SK-N-SH (cell line): Measurements from ENCODE around the gene C19orf53. TPM values are rescaled to one million over a fixed set of nuclear protein-coding genes. Genes with fewer than 3 reads are reported as not detected.

ENCODE experiments used
- CTCF ChIA-PET: fragments of 300-600, 350-600 bp; formaldehyde crosslinking; extraction: SDS; loops from one replicate; lab custom pipeline; 2021; lab: Yijun Ruan, JAX
- POLR2A ChIA-PET: fragments of 350-600 bp; sonication (Branson Sonifier 250); formaldehyde crosslinking; extraction: SDS; loops from one replicate; lab custom pipeline; 2020; ENCODE audit warnings: antibody characterized with exemption, inconsistent platforms; lab: Yijun Ruan, JAX
- DNase-seq: peaks from one replicate; pipeline ENCODE4 v3.0.0; 2012
- H2AFZ ChIP-seq: fragments of 200-600 bp; sonication (generic); 2 replicates; pipeline ENCODE4 v1.8.1; 2016; ENCODE audit warnings: antibody characterized with exemption, mild to moderate bottlenecking, low read depth
- H3F3A ChIP-seq: fragments of 200-600 bp; sonication (generic); replicated peaks from 2 replicates; pipeline ENCODE3; 2016; ENCODE audit warnings: antibody characterized with exemption, mild to moderate bottlenecking; ENCODE audit not compliant: insufficient read depth
- H3K27ac ChIP-seq, 2 experiments: fragments of 200-500 bp in 1 of 2; fragments of 200-600 bp in 1 of 2; sonication (Bioruptor generic) in 1 of 2; sonication (generic), shearing (Covaris generic) in 1 of 2; 2 replicates each; pipeline versions ENCODE4 v1.5.1 to v1.6.1; 2014 to 2016; ENCODE audit warnings: low read depth in 2 of 2, inconsistent platforms in 1 of 2, low read length in 1 of 2, mild to moderate bottlenecking in 1 of 2, mixed read lengths in 1 of 2
- H3K27me3 ChIP-seq: fragments of 200-600 bp; sonication (generic), shearing (Covaris generic); 2 replicates; pipeline ENCODE4 v1.6.1; 2016; ENCODE audit warnings: mixed run types; ENCODE audit not compliant: insufficient read depth
- H3K36me3 ChIP-seq, 2 experiments: fragments of 200-500 bp in 1 of 2; fragments of 200-600 bp in 1 of 2; sonication (Bioruptor generic) in 1 of 2; sonication (generic) in 1 of 2; replicated peaks in 1 of 2; 2 replicates each; pipeline versions ENCODE3 to v1.5.1; 2014 to 2016; ENCODE audit warnings: low read length in 1 of 2, mild to moderate bottlenecking in 1 of 2; ENCODE audit not compliant: insufficient read depth in 2 of 2, control insufficient read depth in 1 of 2
- H3K4me1 ChIP-seq, 2 experiments: fragments of 200-500 bp in 1 of 2; fragments of 200-600 bp in 1 of 2; sonication (Bioruptor generic) in 1 of 2; sonication (generic), shearing (Covaris generic) in 1 of 2; 2 replicates each; pipeline versions ENCODE4 v1.5.1 to v1.6.1; 2014 to 2016; ENCODE audit warnings: low read depth in 1 of 2, low read length in 1 of 2, mixed run types in 1 of 2; ENCODE audit not compliant: insufficient read depth in 2 of 2, control insufficient read depth in 1 of 2
- H3K4me2 ChIP-seq: fragments of 200-600 bp; sonication (generic), shearing (Covaris generic); 2 replicates; pipeline ENCODE4 v1.6.1; 2017; ENCODE audit warnings: mixed run types
- H3K4me3 ChIP-seq, 2 experiments: fragments of 200-500 bp in 1 of 2; fragments of 200-600 bp in 1 of 2; sonication (Bioruptor generic) in 1 of 2; sonication (generic), shearing (Covaris generic) in 1 of 2; 2 replicates each; pipeline versions ENCODE4 v1.5.1 to v1.8.1; 2014 to 2016; ENCODE audit warnings: low read depth in 2 of 2, inconsistent platforms in 1 of 2, low read length in 1 of 2, mild to moderate bottlenecking in 1 of 2, mixed read lengths in 1 of 2, moderate library complexity in 1 of 2
- H3K79me2 ChIP-seq: fragments of 200-600 bp; sonication (generic); 2 replicates; pipeline ENCODE4 v1.8.1; 2017; ENCODE audit warnings: mild to moderate bottlenecking; ENCODE audit not compliant: insufficient read depth
- H3K9ac ChIP-seq: fragments of 200-600 bp; sonication (generic); 2 replicates; pipeline ENCODE4 v1.6.1; 2017; ENCODE audit warnings: mixed run types
- H3K9me2 ChIP-seq: fragments of 200-600 bp; sonication (generic); 2 replicates; pipeline ENCODE4 v1.6.1; 2017; ENCODE audit warnings: mixed run types
- H3K9me3 ChIP-seq: fragments of 200-600 bp; sonication (generic); 2 replicates; pipeline ENCODE4 v1.6.1; 2017; ENCODE audit warnings: mixed run types, mild to moderate bottlenecking, moderate library complexity
- H4K20me1 ChIP-seq: fragments of 200-600 bp; sonication (generic); 2 replicates; pipeline ENCODE4 v1.6.1; 2017; ENCODE audit warnings: mild to moderate bottlenecking, mixed run types; ENCODE audit not compliant: insufficient read depth
- FOSL2 ChIP-seq: IDR thresholded peaks from 2 replicates; pipeline ENCODE4 v1.4.0; 2012; ENCODE audit warnings: low read depth, mild to moderate bottlenecking, moderate library complexity, borderline replicate concordance
- GABPA ChIP-seq: IDR thresholded peaks from 2 replicates; pipeline ENCODE4 v1.4.0; 2012; ENCODE audit warnings: low read depth, mild to moderate bottlenecking
- GATA2 ChIP-seq: sonication (generic); formaldehyde crosslinking; IDR thresholded peaks from 2 replicates; pipeline ENCODE4 v1.5.0; 2020; ENCODE audit warnings: mild to moderate bottlenecking, missing genetic modification reagents
- IRF3 ChIP-seq: fragments of 150-350 bp; IDR thresholded peaks from 2 replicates; pipeline ENCODE4 v1.6.1; 2016; ENCODE audit warnings: mild to moderate bottlenecking, low read depth, low read length
- JUND ChIP-seq: IDR thresholded peaks from 2 replicates; pipeline ENCODE4 v1.4.0; 2012
- MAX ChIP-seq: IDR thresholded peaks from 2 replicates; pipeline ENCODE4 v1.4.0; 2012; ENCODE audit warnings: low read depth
- NRF1 ChIP-seq: IDR thresholded peaks from 2 replicates; pipeline ENCODE4 v1.6.1; 2012; ENCODE audit warnings: low read depth, mild to moderate bottlenecking, low read length
- POLR2AphosphoS5 ChIP-seq: IDR thresholded peaks from 2 replicates; pipeline ENCODE4 v1.6.1; 2012; ENCODE audit warnings: low read depth, low read length
- REST ChIP-seq: IDR thresholded peaks from 2 replicates; pipeline ENCODE4 v1.6.1; 2012; ENCODE audit warnings: mild to moderate bottlenecking, low read depth, low read length, moderate library complexity
- RFX5 ChIP-seq: IDR thresholded peaks from 2 replicates; pipeline ENCODE4 v1.6.1; 2012; ENCODE audit warnings: mild to moderate bottlenecking, improper control_type of control experiment, low read length
- RXRA ChIP-seq: IDR thresholded peaks from 2 replicates; pipeline ENCODE4 v1.4.0; 2012; ENCODE audit warnings: low read depth, mild to moderate bottlenecking, borderline replicate concordance
- SIN3A ChIP-seq: IDR thresholded peaks from 2 replicates; pipeline ENCODE4 v1.6.1; 2012; ENCODE audit warnings: low read depth, mild to moderate bottlenecking, low read length, moderate library complexity, borderline replicate concordance
- SMC3 ChIP-seq: IDR thresholded peaks from 2 replicates; pipeline ENCODE4 v1.6.1; 2012; ENCODE audit warnings: low read depth, low read length, improper control_type of control experiment
- TEAD4 ChIP-seq: IDR thresholded peaks from 2 replicates; pipeline ENCODE4 v1.4.0; 2012; ENCODE audit warnings: mild to moderate bottlenecking, borderline replicate concordance; ENCODE audit not compliant: insufficient read depth
- USF1 ChIP-seq: IDR thresholded peaks from 2 replicates; pipeline ENCODE4 v1.4.0; 2012; ENCODE audit warnings: low read depth, borderline replicate concordance
- WGBS: methylation state at CpG from one replicate; pipeline ENCODE4 v1.1.6; 2017; ENCODE audit warnings: low lambda C conversion rate; 5-methylcytosine and 5-hydroxymethylcytosine counted together
- polyA plus RNA-seq, 3 experiments: library from polyadenylated mRNA; depleted of rRNA; stranded (reverse); fragments of >200 nt; gene quantifications; 2 replicates each; pipeline ENCODE4 v1.2.3, GENCODE V29; 2012

C19orf53 gene
- polyA plus RNA-seq, 1 of the 3 experiments (the other 2 are of a cell fraction), result 554 TPM

GRCh38 chr19:13726323-13726722 is 47.9 kb upstream of the C19orf53 start:
- Histone ChIP-seq H3K9me3 (no peaks in the 10 kb centered on the region), H3K9me2 (no peaks in the 10 kb centered on the region), H3K9ac (no peak overlapping the region), H3K4me1 (peaks cover 2 to 18% of the 10 kb centered on the region in 2 experiments; a peak in 3 of 4 replicates), H3K27me3 (no peaks in the 10 kb centered on the region), H3F3A (peaks cover 27% of the 10 kb centered on the region), H3K79me2 (no peaks in the 10 kb centered on the region), H4K20me1 (no peaks in the 10 kb centered on the region), H3K4me2 (no peak overlapping the region), H2AFZ (no peak overlapping the region), H3K27ac (no peak overlapping the region), H3K36me3 (no peaks in the 10 kb centered on the region), H3K4me3 (no peak overlapping the region)
- no peak for TF ChIP-seq GABPA
- no peak for TF ChIP-seq FOSL2
- TF ChIP-seq POLR2AphosphoS5, result no peak
- TF ChIP-seq JUND, result no peak
- no peak for TF ChIP-seq IRF3
- no peak for TF ChIP-seq NRF1
- TF ChIP-seq RFX5, result no peak
- no peak for TF ChIP-seq SIN3A
- TF ChIP-seq RXRA, result no peak
- no peak for TF ChIP-seq USF1
- no peak for TF ChIP-seq GATA2 (CRISPR knock-in tag)
- no peak for TF ChIP-seq REST
- no peak for TF ChIP-seq SMC3
- no peak for TF ChIP-seq TEAD4
- TF ChIP-seq MAX, result no peak
- DNase-seq, result no peak
- ChIA-PET POLR2A (interaction anchor here (0.6 kb wide), 1 partner anchor 750 kb away, joined by 3 read pairs; no protein-coding TSS in a partner anchor), CTCF (interaction anchor here (0.6 to 1.2 kb wide), 3 partner anchors 34 to 136 kb away, joined by 3 read pairs; no protein-coding TSS in a partner anchor)
- 69% methylated on average over 4 of the region's 5 CpGs for WGBS
